KMS-11 (cell line): ENCODE data around the gene HIRIP3.

Experiments used
- H2AFZ ChIP-seq: fragments of 200-600 bp; sonication (generic); 2 replicates; pipeline ENCODE4 v1.6.1; 2016; ENCODE audit warnings: antibody characterized with exemption, mixed run types, low read depth
- H3K27ac ChIP-seq: fragments of 200-600 bp; sonication (generic); 2 replicates; pipeline ENCODE4 v1.6.1; 2016; ENCODE audit warnings: mild to moderate bottlenecking, mixed run types
- H3K27me3 ChIP-seq: fragments of 200-600 bp; sonication (generic); 2 replicates; pipeline ENCODE4 v1.6.1; 2017; ENCODE audit warnings: mild to moderate bottlenecking, low read depth, mixed run types, moderate library complexity; ENCODE audit not compliant: insufficient read depth
- H3K36me3 ChIP-seq: fragments of 200-600 bp; sonication (generic); 2 replicates; pipeline ENCODE4 v1.6.1; 2017; ENCODE audit warnings: mild to moderate bottlenecking, mixed run types; ENCODE audit not compliant: insufficient read depth
- H3K4me1 ChIP-seq: fragments of 200-600 bp; sonication (generic); 2 replicates; pipeline ENCODE4 v1.6.1; 2016; ENCODE audit warnings: mild to moderate bottlenecking, low read depth, mixed run types; ENCODE audit not compliant: poor library complexity, severe bottlenecking
- H3K4me2 ChIP-seq: fragments of 200-600 bp; sonication (generic); 2 replicates; pipeline ENCODE4 v1.7.0; 2016; ENCODE audit warnings: mild to moderate bottlenecking, mixed run types
- H3K4me3 ChIP-seq: fragments of 200-600 bp; sonication (generic); IDR thresholded peaks from 2 replicates; pipeline ENCODE4 v1.6.1; 2017; ENCODE audit warnings: low read depth, low read length, mixed read lengths; ENCODE audit not compliant: insufficient read depth
- H3K79me2 ChIP-seq: fragments of 200-600 bp; sonication (generic); 2 replicates; pipeline ENCODE4 v1.6.1; 2016; ENCODE audit warnings: low read depth, mixed run types; ENCODE audit not compliant: insufficient read depth
- H3K9ac ChIP-seq: fragments of 200-600 bp; sonication (generic); 2 replicates; pipeline ENCODE4 v1.6.1; 2016; ENCODE audit warnings: mild to moderate bottlenecking, mixed run types
- H4K20me1 ChIP-seq: fragments of 200-600 bp; sonication (generic); 2 replicates; pipeline ENCODE4 v1.6.1; 2016; ENCODE audit warnings: mild to moderate bottlenecking, mixed run types; ENCODE audit not compliant: insufficient read depth
- TF ChIP-seq, protein P1 (sequence below): fragments of 200-600 bp; sonication (generic); conservative IDR thresholded peaks from 2 replicates; pipeline ENCODE4 v1.6.1; 2017; ENCODE audit warnings: low read depth, mild to moderate bottlenecking, antibody characterized with exemption, low read length, moderate library complexity, mixed read lengths

HIRIP3 gene

DNA sequence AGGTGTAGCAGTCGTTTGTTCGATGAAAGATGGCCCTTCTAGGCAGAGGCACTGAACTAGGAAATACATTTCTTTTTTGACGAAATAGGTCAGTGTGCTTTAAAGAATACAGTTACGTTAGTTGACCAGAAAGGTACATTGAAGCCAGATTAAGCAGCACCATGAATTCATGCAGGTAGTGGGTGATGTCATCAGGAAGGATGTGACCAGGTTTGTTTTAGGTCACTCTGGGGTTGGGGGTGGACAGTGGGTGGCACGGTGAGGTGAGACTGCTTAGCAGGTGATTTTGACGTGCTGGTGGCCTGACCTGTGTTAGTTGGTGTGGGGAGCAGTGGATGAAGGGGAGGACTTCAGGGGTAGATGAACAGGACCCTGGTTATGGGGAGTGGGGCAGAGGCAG, 4.2 kb upstream of the HIRIP3 start:
- Histone ChIP-seq H3K9ac (no peak overlapping the region), H3K4me1 (peaks cover 10% of the 10 kb centered on the region), H3K4me3 (no peak overlapping the region), H2AFZ (no peak overlapping the region), H3K4me2 (no peak overlapping the region), H3K79me2 (peaks cover 10% of the 10 kb centered on the region; the same call in 1 of the 2 replicates), H3K36me3 (no peaks in the 10 kb centered on the region), H3K27me3 (no peaks in the 10 kb centered on the region), H3K27ac (no peak overlapping the region), H4K20me1 (no peaks in the 10 kb centered on the region)
- TF ChIP-seq, protein P1, sequence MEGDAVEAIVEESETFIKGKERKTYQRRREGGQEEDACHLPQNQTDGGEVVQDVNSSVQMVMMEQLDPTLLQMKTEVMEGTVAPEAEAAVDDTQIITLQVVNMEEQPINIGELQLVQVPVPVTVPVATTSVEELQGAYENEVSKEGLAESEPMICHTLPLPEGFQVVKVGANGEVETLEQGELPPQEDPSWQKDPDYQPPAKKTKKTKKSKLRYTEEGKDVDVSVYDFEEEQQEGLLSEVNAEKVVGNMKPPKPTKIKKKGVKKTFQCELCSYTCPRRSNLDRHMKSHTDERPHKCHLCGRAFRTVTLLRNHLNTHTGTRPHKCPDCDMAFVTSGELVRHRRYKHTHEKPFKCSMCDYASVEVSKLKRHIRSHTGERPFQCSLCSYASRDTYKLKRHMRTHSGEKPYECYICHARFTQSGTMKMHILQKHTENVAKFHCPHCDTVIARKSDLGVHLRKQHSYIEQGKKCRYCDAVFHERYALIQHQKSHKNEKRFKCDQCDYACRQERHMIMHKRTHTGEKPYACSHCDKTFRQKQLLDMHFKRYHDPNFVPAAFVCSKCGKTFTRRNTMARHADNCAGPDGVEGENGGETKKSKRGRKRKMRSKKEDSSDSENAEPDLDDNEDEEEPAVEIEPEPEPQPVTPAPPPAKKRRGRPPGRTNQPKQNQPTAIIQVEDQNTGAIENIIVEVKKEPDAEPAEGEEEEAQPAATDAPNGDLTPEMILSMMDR, result no peak

DNA sequence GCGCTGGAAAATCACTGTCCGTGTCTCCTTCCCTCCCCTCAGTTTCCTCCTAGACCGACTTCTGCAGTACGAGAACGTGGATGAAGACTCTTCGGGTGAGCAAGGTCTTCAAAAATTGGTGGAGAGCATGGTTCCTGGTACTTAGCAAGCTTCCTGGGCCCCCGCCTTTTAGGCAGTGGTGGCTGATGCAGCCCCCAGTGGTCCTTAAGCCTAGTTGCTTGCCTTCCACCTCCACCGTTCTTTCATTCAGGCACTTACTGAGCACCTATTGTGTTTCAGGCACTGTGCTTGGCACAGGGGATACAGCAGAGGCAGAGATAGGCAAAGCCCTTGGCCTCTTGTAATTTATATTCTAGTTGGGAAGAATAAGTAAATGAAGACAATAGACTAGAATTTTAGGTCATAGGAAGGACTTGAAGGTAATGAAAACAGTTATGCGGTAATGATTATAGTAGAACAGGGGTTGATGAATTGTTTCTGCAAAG, 1.4 kb upstream of the HIRIP3 start:
- Histone ChIP-seq H2AFZ (peak overlapping the region; percentile 95), H3K4me1 (peaks cover 17% of the 10 kb centered on the region), H3K9ac (peak overlapping the region; percentile 100; the same call in 1 of the 2 replicates), H3K36me3 (no peaks in the 10 kb centered on the region), H3K27me3 (no peaks in the 10 kb centered on the region), H3K4me3 (peak overlapping the region; percentile 1), H3K27ac (no peak overlapping the region), H3K4me2 (peak overlapping the region; percentile 85), H4K20me1 (no peaks in the 10 kb centered on the region), H3K79me2 (peaks cover 10% of the 10 kb centered on the region; the same call in 1 of the 2 replicates)
- TF ChIP-seq, protein P1, result no peak

DNA sequence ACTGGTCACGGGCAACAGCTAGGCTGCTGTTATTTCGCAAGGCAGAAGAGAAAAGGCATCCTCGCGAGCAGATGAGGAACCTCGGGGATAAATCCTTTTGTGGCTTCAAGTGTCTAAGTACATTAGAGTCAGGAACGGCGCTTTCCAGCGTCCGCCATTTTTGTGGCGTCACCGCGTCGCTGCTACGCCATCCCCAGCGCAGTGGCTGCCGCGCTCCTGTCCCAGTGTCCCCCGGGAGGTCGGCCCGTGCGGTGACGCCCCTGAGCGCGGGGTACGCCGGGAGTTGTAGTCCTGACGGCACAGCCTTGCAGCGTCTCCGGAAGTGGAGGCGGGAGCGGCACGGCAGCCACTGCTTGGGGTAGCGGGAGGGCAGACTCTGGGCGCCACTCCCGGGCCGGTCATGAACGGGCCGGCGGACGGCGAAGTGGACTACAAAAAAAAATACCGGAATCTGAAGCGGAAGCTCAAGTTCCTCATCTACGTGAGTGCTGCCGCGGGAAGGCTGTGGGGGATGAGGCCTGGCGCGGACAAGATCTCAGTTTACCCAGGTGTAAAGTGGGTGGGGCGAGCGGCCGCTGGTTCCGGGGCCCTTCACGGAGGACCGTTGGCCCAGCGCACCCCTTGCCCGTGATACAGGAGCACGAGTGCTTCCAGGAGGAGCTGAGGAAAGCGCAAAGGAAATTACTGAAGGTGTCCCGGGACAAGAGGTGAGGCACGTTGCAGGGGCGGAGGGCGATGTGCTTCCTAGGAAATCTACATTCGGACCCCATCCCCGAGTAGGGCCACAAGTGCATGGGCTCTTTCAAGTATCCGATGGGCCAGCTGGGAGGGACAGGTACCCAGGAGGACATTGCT, 721 bp upstream of the HIRIP3 start, which contains the start of gene INO80E:
Gene INO80E (plus strand): TSS at position 331 of the 855 bp plus-strand sequence. CDS start 70 bp downstream, at position 401.
- Histone ChIP-seq H2AFZ (peak within 1 kb of the TSS; percentile 95), H3K27ac (peak within 1 kb of the TSS; percentile 100), H3K27me3 (no peaks in the 10 kb centered on the region), H3K4me3 (peak within 1 kb of the TSS; percentile 9), H3K79me2 (peaks cover 10% of the 10 kb centered on the region; the same call in 1 of the 2 replicates), H3K4me2 (peak within 1 kb of the TSS; percentile 93), H3K36me3 (no peaks in the 10 kb centered on the region), H3K9ac (peak within 1 kb of the TSS; percentile 100), H4K20me1 (no peaks in the 10 kb centered on the region), H3K4me1 (peaks cover 17% of the 10 kb centered on the region)
- TF ChIP-seq, protein P1, result no peak

DNA sequence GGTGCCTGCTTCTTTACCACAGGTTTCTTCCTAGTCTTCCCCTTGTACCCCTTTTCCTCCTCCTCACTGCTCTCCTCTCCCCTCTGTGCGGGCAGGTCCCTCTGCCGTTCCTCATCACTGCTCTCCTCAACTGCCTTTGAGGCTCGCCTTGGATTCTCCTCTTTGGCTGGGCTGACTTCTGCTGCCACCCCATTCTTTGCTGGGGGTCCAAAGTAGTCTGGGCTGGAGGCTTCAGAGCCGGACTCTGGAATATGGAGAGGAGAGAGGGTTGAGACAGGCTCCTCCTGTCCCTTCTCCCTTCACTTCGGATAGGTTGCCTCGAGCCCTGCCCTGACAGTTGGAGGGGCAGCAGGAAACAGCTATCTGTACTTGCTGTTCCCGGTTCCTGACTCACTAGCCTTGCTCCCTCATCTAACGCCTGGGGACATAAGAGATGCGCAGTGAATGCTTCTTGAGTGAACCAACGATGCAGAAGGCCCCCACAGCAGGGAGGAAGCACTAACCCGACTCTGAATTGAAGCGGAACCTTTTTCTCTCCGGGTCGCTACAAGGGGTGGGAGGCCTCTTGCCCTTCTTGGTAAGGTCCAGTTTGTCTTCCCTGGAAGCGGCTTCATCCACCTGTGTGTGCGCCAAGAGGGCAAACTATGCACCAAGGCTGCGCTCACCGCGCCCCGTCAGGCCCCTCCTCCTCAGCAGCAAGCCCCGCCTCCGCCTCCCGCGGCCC, 655 bp downstream of the HIRIP3 start:
- peak overlapping the region; percentile 9 for H3K4me3 ChIP-seq
- H3K79me2 ChIP-seq, result peaks cover 10% of the 10 kb centered on the region; the same call in 1 of the 2 replicates
- no peaks in the 10 kb centered on the region for H3K27me3 ChIP-seq
- no peaks in the 10 kb centered on the region for H3K36me3 ChIP-seq
- H2AFZ ChIP-seq, result peak overlapping the region; percentile 95
- H3K9ac ChIP-seq, result peak overlapping the region; percentile 100
- TF ChIP-seq, protein P1, result no peak
- no peaks in the 10 kb centered on the region for H4K20me1 ChIP-seq
- peak overlapping the region; percentile 93 for H3K4me2 ChIP-seq
- H3K27ac ChIP-seq, result peak overlapping the region; percentile 100
- H3K4me1 ChIP-seq, result peaks cover 17% of the 10 kb centered on the region
